GM18498 (cell line): Measurements from ENCODE around the gene PCDHB12.
"Not testable (repeated sequence)": the region's sequence is repeated elsewhere in the genome, so short reads cannot be mapped to it uniquely, and the experiment has no call there.

ENCODE experiments used
- ATAC-seq: cut with Tn5 transposase; IDR thresholded peaks from one replicate; pipeline ENCODE4 v1.9.1; 2021; ENCODE audit warnings: mild to moderate bottlenecking, moderate library complexity; ENCODE audit not compliant: unreplicated experiment

Gene PCDHB12

DNA sequence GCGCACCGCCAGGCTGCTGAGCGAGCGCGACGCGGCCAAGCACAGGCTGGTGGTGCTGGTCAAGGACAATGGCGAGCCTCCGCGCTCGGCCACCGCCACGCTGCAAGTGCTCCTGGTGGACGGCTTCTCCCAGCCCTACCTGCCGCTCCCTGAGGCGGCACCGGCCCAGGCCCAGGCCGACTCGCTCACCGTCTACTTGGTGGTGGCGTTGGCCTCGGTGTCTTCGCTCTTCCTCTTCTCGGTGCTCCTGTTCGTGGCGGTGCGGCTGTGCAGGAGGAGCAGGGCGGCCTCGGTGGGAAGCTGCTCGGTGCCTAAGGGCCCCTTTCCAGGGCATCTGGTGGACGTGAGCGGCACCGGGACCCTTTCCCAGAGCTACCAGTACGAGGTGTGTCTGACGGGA, 6.9 kb upstream of the PCDHB12 start:
- not testable (repeated sequence) for ATAC-seq

DNA sequence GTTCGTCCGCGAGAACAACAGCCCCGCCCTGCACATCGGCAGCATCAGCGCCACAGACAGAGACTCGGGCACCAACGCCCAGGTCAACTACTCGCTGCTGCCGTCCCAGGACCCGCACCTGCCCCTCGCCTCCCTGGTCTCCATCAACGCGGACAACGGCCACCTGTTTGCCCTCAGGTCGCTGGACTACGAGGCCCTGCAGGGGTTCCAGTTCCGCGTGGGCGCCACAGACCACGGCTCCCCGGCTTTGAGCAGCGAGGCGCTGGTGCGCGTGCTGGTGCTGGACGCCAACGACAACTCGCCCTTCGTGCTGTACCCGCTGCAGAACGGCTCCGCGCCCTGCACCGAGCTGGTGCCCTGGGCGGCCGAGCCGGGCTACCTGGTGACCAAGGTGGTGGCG, 1.8 kb downstream of the PCDHB12 start:
- ATAC-seq, result not testable (repeated sequence)

DNA sequence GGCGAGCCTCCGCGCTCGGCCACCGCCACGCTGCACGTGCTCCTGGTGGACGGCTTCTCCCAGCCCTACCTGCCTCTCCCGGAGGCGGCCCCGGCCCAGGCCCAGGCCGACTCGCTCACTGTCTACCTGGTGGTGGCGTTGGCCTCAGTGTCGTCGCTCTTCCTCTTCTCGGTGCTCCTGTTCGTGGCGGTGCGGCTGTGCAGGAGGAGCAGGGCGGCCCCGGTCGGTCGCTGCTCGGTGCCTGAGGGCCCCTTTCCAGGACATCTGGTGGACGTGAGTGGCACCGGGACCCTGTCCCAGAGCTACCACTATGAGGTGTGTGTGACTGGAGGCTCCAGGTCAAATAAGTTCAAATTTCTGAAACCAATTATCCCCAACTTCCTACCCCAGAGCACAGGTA, 2.3 kb downstream of the PCDHB12 start:
- not testable (repeated sequence) for ATAC-seq

DNA sequence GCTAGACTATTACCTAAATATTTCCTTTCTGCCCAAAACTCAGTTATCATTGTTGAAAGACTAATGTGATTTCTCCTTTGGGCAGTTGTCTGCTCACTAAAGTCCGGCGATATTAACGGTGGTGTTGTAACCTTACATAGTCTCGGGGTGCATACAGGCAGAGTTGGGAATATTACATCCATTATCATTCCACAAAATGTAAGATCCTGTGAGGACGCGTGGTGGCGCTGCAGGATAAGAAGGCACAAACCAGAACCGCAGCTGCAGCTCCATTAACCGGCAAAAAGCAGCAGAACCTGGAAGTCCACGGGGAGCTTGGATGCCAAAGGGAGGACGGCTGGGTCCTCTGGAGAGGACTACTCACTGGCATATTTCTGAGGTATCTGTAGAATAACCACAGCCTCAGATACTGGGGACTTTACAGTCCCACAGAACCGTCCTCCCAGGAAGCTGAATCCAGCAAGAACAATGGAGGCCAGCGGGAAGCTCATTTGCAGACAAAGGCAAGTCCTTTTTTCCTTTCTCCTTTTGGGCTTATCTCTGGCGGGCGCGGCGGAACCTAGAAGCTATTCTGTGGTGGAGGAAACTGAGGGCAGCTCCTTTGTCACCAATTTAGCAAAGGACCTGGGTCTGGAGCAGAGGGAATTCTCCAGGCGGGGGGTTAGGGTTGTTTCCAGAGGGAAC, 5.3 kb downstream of the PCDHB12 start, which contains the start of gene PCDHB13:
TSS of gene PCDHB13 (plus strand) at position 264 of the 684 bp plus-strand sequence. CDS start at position 469, 205 bp downstream.
- not testable (repeated sequence) for ATAC-seq

DNA sequence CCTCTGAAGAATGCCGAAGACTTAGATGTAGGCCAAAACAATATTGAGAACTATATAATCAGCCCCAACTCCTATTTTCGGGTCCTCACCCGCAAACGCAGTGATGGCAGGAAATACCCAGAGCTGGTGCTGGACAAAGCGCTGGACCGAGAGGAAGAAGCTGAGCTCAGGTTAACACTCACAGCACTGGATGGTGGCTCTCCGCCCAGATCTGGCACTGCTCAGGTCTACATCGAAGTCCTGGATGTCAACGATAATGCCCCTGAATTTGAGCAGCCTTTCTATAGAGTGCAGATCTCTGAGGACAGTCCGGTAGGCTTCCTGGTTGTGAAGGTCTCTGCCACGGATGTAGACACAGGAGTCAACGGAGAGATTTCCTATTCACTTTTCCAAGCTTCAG, 6.1 kb downstream of the PCDHB12 start:
- not testable (repeated sequence) for ATAC-seq

DNA sequence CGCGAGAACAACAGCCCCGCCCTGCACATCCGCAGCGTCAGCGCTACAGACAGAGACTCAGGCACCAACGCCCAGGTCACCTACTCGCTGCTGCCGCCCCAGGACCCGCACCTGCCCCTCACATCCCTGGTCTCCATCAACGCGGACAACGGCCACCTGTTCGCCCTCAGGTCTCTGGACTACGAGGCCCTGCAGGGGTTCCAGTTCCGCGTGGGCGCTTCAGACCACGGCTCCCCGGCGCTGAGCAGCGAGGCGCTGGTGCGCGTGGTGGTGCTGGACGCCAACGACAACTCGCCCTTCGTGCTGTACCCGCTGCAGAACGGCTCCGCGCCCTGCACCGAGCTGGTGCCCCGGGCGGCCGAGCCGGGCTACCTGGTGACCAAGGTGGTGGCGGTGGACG, 7.0 kb downstream of the PCDHB12 start:
- not testable (repeated sequence) for ATAC-seq

DNA sequence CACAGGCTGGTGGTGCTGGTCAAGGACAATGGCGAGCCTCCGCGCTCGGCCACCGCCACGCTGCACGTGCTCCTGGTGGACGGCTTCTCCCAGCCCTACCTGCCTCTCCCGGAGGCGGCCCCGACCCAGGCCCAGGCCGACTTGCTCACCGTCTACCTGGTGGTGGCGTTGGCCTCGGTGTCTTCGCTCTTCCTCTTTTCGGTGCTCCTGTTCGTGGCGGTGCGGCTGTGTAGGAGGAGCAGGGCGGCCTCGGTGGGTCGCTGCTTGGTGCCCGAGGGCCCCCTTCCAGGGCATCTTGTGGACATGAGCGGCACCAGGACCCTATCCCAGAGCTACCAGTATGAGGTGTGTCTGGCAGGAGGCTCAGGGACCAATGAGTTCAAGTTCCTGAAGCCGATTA, 7.5 kb downstream of the PCDHB12 start:
- ATAC-seq, result not testable (repeated sequence)

DNA sequence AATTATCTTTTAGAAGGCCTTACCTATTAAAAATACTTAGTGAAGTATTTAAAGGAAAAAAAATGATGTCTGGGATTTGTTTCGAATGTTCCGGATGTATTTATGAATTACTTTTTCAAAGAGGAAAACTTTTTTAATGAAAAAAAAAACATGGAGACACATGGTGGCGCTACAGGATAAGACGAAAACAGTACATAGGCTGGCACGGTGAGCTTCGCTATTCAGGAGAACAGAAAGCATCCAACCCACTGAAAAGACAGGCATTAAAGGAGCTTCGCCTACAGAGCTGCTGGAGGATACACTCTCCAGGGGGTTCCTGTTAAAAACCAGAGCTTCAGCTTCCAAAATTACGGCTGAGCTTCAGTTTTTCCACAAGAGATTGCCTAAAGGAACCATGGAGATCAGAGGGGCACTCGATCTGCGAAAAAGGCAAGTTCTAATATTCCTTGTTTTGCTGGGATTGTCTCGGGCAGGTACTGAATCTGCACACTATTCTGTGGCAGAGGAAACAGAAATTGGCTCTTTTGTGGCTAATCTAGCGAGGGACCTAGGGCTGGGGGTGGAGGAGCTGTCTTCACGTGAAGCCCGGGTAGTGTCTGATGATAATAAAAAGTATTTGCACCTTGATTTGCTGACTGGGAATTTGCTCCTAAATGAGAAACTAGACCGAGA, 14.7 kb downstream of the PCDHB12 start, which contains the start of gene PCDHB14:
TSS of gene PCDHB14 (plus strand) at position 232 of the 672 bp plus-strand sequence. CDS start at position 395, 163 bp downstream.
- ATAC-seq, result no peak

DNA sequence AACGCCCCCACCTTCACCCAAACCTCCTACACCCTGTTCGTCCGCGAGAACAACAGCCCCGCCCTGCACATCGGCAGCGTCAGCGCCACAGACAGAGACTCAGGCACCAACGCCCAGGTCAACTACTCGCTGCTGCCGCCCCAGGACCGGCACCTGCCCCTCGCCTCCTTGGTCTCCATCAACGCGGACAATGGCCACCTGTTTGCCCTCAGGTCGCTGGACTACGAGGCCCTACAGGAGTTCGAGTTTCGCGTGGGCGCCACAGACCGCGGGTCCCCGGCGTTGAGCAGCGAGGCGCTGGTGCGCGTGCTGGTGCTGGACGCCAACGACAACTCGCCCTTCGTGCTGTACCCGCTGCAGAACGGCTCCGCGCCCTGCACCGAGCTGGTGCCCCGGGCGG, 16.3 kb downstream of the PCDHB12 start:
- not testable (repeated sequence) for ATAC-seq

DNA sequence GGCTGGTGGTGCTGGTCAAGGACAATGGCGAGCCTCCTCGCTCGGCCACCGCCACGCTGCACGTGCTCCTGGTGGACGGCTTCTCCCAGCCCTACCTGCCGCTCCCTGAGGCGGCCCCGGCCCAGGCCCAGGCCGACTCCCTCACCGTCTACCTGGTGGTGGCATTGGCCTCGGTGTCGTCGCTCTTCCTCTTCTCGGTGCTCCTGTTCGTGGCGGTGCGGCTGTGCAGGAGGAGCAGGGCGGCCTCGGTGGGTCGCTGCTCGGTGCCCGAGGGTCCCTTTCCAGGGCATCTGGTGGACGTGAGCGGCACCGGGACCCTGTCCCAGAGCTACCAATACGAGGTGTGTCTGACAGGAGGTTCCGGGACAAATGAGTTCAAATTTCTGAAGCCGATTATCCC, 16.9 kb downstream of the PCDHB12 start:
- not testable (repeated sequence) for ATAC-seq

DNA sequence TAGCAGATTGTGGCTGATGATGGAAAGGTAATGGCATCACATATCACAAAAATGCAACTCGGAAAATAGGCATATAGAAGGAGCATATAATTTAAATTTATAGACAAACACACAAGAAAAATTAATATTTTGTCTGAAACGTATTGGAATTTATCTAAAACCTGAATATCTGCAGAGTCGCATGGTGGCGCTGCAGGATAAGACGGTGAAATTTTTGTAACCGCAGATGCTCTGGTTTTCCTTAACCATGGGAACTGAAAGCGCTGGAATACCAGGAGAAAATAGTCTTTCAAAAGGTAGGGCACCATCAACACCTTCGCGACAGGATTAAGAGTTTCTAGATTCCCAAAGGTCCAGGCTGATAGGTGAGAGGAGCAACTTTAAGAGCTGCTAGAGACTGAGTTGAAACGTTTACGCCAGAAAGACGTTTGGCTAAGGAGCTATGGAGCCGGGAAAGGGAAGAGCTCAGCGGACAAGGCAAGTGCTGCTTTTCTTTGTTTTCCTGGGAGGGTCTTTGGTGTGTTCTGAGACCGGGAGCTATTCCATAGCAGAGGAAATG, 25.7 kb downstream of the PCDHB12 start:
- ATAC-seq, result no peak

DNA sequence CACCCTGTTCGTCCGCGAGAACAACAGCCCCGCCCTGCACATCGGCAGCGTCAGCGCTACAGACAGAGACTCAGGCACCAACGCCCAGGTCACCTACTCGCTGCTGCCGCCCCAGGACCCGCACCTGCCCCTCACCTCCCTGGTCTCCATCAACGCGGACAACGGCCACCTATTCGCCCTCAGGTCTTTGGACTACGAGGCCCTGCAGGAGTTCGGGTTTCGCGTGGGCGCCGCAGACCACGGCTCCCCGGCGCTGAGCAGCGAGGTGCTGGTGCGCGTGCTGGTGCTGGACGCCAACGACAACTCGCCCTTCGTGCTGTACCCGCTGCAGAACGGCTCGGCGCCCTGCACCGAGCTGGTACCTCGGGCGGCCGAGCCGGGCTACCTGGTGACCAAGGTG, 27.4 kb downstream of the PCDHB12 start:
- not testable (repeated sequence) for ATAC-seq

DNA sequence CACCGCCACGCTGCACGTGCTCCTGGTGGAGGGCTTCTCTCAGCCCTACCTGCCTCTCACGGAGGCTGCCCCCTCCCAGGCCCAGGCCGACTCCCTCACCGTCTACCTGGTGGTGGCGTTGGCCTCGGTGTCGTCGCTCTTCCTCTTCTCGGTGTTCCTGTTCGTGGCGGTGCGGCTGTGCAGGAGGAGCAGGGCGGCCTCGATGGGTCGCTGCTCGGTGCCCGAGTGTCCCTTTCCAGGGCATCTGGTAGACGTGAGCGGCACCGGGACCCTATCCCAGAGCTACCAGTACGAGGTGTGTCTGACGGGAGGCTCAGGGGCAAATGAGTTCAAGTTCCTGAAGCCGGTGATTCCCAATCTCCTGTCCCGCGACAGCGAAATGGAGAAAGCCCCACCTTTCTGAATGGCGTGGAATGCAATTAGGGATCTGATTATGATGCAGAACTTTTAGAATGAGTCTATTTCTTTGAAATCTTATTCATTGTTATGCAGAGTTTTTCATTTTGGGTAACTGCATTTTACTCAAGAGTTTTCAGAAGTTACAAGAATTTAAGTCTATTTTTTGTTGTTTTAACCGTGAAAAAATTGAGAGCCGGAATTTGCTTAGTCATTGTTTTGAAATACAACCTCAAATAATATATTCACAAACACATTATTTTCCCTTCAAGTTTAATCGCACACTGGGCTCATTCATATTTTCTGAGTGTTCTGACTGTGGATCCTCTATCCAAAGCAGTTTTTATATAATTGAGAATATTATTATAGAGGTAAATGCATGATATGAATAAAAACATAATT, 28.2 kb downstream of the PCDHB12 start:
- no peak for ATAC-seq

DNA sequence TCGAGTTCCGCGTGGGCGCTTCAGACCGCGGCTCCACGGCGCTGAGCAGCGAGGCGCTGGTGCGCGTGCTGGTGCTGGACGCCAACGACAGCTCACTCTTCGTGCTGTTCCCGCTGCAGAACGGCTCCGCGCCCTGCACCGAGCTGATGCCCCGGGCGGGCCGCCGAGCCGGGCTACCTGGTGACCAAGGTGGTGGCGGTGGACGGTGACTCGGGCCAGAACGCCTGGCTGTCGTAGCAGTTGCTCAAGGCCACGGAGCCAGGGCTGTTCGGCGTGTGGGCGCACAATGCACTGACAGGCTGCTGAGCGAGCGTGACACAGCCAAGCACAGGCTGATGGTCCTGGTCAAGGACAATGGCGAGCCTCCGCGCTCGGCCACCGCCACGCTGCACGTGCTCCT, 33.0 kb downstream of the PCDHB12 start:
- ATAC-seq, result no peak

DNA sequence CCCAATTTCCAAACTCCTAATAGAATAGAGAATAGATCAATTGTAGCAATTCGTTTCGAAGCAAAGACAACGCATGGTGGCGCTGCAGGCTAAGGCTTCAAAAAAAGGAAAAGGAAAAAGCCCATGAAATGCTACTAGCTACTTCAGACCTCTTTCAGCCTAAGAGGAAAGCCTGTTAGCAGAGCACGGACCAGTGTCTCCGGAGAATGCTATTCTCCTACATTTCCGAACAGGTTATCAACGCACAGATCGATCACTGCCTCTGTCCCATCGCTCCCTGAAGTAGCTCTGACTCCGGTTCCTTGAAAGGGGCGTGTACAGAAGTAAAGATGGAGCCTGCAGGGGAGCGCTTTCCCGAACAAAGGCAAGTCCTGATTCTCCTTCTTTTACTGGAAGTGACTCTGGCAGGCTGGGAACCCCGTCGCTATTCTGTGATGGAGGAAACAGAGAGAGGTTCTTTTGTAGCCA, 36.8 kb downstream of the PCDHB12 start, which contains the start of gene PCDHB15:
TSS of gene PCDHB15 (plus strand) at position 146 of the 468 bp plus-strand sequence. CDS start at position 330, 184 bp downstream.
- ATAC-seq, result no peak

DNA sequence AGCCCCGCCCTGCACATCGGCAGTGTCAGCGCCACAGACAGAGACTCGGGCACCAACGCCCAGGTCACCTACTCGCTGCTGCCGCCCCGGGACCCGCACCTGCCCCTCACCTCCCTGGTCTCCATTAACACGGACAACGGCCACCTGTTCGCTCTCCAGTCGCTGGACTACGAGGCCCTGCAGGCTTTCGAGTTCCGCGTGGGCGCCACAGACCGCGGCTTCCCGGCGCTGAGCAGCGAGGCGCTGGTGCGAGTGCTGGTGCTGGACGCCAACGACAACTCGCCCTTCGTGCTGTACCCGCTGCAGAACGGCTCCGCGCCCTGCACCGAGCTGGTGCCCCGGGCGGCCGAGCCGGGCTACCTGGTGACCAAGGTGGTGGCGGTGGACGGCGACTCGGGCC, 38.5 kb downstream of the PCDHB12 start:
- ATAC-seq, result not testable (repeated sequence)

DNA sequence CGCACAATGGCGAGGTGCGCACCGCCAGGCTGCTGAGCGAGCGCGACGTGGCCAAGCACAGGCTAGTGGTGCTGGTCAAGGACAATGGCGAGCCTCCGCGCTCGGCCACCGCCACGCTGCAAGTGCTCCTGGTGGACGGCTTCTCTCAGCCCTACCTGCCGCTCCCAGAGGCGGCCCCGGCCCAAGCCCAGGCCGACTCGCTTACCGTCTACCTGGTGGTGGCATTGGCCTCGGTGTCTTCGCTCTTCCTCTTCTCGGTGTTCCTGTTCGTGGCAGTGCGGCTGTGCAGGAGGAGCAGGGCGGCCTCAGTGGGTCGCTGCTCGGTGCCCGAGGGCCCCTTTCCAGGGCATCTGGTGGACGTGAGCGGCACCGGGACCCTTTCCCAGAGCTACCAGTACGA, 38.9 kb downstream of the PCDHB12 start:
- not testable (repeated sequence) for ATAC-seq

DNA sequence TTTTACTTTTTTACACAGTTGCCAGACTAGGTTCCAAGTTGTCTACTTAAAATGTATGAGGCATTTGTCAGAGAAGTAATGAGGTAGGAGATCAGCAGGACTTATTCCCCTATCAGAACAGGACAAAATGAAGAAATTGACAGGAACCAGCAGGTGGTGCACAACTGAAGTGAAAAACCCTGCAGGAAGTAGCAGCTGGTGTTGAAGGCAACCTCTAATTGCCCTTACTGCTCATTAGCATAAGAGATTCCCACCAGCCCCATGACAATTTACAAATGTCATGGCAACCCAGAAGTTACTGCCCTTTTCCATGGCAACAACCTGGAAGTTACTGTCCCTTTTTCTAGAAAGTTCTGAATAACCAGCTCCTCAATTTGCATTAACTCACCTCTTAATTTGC, 42.1 kb downstream of the PCDHB12 start:
- ATAC-seq, result no peak

DNA sequence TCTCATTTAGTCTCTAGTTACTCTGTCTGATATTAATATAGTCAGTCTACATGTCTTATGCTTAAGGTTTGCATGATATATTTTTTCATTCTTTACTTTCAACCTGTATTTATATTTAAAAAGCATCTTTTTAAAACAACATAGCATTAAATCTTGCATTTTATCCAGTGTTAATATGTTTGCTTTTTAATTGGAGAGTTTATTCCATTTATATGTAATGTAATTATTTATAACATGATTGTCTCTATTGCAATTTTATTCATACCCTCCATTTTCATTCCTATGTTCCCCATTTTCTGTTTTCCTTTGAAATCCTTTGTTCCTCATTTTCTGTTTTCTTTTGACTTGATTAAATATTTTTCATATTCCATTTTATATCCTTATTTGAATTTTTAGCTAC, 49.9 kb downstream of the PCDHB12 start:
- no peak for ATAC-seq

DNA sequence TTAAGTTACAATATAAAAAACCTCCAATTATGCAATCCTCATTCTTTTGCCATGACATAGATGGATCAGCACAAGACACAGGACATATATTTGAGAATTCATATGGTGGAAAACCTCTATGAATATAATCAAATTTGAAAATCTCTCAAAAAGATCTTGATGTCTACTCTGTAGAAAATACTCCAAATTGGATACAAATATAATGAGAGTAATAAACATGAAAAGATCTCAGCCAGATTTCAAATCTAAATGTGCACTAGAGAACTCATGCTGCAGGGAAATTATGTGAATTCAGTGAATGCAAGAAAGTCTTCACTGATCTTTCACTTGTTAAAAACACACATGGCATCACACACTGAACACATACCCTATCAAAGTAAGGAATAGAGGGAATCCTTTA, 50.4 kb downstream of the PCDHB12 start:
- ATAC-seq, result no peak
